HG03521 (cell line): ENCODE results near the gene PNPLA1.

ENCODE experiments used
- ATAC-seq: cut with Tn5 transposase; IDR thresholded peaks from one replicate; pipeline ENCODE4 v1.9.1; 2021; ENCODE audit warnings: mild to moderate bottlenecking, moderate library complexity; ENCODE audit not compliant: unreplicated experiment

The PNPLA1 gene

GRCh38 chr6:36245572-36246061 is 24.2 kb upstream of the PNPLA1 start:
- ATAC-seq = no peak

GRCh38 chr6:36246506-36247268 is 23.2 kb upstream of the PNPLA1 start:
- no peak for ATAC-seq

GRCh38 chr6:36247693-36248092 is 22.2 kb upstream of the PNPLA1 start:
- ATAC-seq = no peak

GRCh38 chr6:36248980-36249379 is 20.9 kb upstream of the PNPLA1 start:
- ATAC-seq = no peak

GRCh38 chr6:36249536-36249935 is 20.3 kb upstream of the PNPLA1 start:
- ATAC-seq = no peak

- ATAC-seq = no peak
Observed at GRCh38 chr6:36252005-36252404, 17.9 kb upstream of the PNPLA1 start.

GRCh38 chr6:36263390-36264000 is 6.4 kb upstream of the PNPLA1 start:
- no peak for ATAC-seq

GRCh38 chr6:36265744-36266143 is 4.1 kb upstream of the PNPLA1 start:
- no peak for ATAC-seq

- no peak for ATAC-seq
Observed at GRCh38 chr6:36266913-36267644, 2.8 kb upstream of the PNPLA1 start.

GRCh38 chr6:36267731-36268477 is 2.0 kb upstream of the PNPLA1 start:
- ATAC-seq = no peak

- no peak for ATAC-seq
Observed at GRCh38 chr6:36268478-36269275, 1.2 kb upstream of the PNPLA1 start.

- ATAC-seq = no peak
Observed at GRCh38 chr6:36272234-36272633, 2.4 kb downstream of the PNPLA1 start.

- ATAC-seq = no peak
Observed at GRCh38 chr6:36273067-36273466, 3.2 kb downstream of the PNPLA1 start.

- no peak for ATAC-seq
Observed at GRCh38 chr6:36273802-36274514, 4.1 kb downstream of the PNPLA1 start.

- ATAC-seq = no peak
Observed at GRCh38 chr6:36276581-36277536, 7.0 kb downstream of the PNPLA1 start.

- ATAC-seq = no peak
Observed at GRCh38 chr6:36277946-36278470, 8.1 kb downstream of the PNPLA1 start.

- ATAC-seq = no peak
Observed at GRCh38 chr6:36280467-36280866, 10.6 kb downstream of the PNPLA1 start.

- no peak for ATAC-seq
Observed at GRCh38 chr6:36280983-36281382, 11.1 kb downstream of the PNPLA1 start.
